ENCODE data around the gene HAPSTR1. TPM values are rescaled to one million over a fixed set of nuclear protein-coding genes. Genes with fewer than 3 reads are reported as not detected.
A peak's percentile ranks its signal among the peaks of the same experiment; 100 is the strongest.
"Not testable (repeated sequence)": the region's sequence is repeated elsewhere in the genome, so short reads cannot be mapped to it uniquely, and the experiment has no call there.

The HAPSTR1 gene
- total RNA-seq, 6 experiments from 2014 or later = 23.6 to 34.8 (median 28.3) TPM

DNA sequence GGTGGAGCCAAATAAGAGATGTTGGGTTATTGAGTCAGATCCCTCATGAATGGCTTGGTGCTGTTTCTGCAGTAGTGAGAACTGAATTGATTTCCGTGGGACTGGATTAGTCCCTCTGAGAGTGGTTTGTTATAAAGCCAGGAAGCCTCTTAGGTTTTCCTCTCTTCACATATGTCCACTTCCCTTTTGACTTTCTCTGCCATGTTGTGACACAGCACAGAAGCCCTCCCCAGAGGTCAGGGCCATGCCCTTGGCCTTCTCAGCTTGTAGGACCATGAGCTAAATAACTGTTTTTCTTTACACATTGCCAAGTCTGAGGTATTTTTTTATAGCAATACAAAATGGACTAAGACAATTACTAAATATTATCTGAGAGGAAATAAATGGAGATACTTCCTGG lies 10.3 kb upstream of the HAPSTR1 start:
- peak; percentile 17 to 50 (median 44) for ATAC-seq
- Histone ChIP-seq H3K27me3 (no peaks in the 10 kb centered on the region), H3K4me1 (no peaks in the 10 kb centered on the region), H3K27ac (peak overlapping the region in 1 of 3 donors; percentile 6), H3K4me3 (no peak overlapping the region), H3K9me3 (no peaks in the 10 kb centered on the region), H3K36me3 (no peaks in the 10 kb centered on the region)
- WGBS (ENCODE audit: insufficient coverage, low coverage, low lambda C conversion rate, missing lambda C conversion rate) = no CpG with 5 or more reads among the region's 1 CpG
- intact Hi-C loops (cut with DNase I) = no loop called here
- no peak for TF ChIP-seq CTCF (IDR thresholded peaks at IDR 0.05)
- TF ChIP-seq POLR2A (IDR thresholded peaks at IDR 0.05) = no peak
- DNase-seq = no peak

DNA sequence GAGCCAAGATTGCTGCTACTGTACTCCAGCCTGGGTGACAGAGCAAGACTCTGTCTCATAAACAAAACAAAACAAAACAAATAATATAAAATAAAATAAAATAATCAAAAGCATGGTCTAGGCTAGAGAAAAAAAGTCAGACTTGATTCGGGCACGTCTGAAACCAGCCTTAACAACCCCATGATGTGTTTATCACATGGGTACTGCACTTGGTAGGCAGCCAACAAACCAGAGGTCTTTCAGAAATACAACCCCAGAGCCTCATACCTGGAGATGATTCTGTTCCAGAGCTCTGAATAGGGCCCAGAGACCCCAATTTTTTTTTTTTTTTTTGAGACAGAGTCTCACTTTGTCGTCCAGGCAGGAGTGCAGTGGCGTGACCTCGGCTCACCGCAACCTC lies 9.6 kb upstream of the HAPSTR1 start:
- intact Hi-C loops (cut with DNase I) = no loop called here
- WGBS (ENCODE audit: insufficient coverage, low coverage, low lambda C conversion rate, missing lambda C conversion rate) = 89% methylated on average over 6 of the region's 6 CpGs
- TF ChIP-seq POLR2A (IDR thresholded peaks at IDR 0.05) (no peak), CTCF (IDR thresholded peaks at IDR 0.05) (no peak)
- ATAC-seq (no peak), DNase-seq (no peak)
- Histone ChIP-seq H3K36me3 (no peaks in the 10 kb centered on the region), H3K27ac (no peak overlapping the region), H3K9me3 (no peaks in the 10 kb centered on the region), H3K4me1 (no peaks in the 10 kb centered on the region), H3K4me3 (no peak overlapping the region), H3K27me3 (no peaks in the 10 kb centered on the region)

DNA sequence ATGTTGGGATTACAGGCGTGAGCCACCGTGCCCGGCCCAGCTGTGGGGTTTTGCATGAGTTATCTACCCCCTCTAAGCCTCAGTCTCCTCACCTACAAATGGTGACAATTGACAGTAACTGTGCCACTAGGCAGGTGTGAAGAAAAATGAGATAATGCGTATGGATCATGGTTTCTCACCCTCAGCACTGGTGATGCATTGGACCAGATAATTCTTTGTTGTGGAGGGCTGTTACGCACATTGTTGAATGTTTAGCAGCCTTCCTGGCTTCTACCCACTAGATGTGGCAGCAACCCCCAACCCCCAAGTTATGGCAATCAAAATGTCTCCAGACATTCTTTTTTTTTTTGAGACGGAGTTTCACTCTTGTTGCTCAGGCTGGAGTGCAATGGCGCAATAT lies 9.0 kb upstream of the HAPSTR1 start:
- Histone ChIP-seq H3K9me3 (no peaks in the 10 kb centered on the region), H3K4me3 (no peak overlapping the region), H3K4me1 (no peaks in the 10 kb centered on the region), H3K27ac (no peak overlapping the region), H3K27me3 (no peaks in the 10 kb centered on the region), H3K36me3 (no peaks in the 10 kb centered on the region)
- TF ChIP-seq CTCF (IDR thresholded peaks at IDR 0.05) (no peak), POLR2A (IDR thresholded peaks at IDR 0.05) (no peak)
- 80% methylated on average over 6 of the region's 7 CpGs for WGBS (ENCODE audit: insufficient coverage, low coverage, low lambda C conversion rate, missing lambda C conversion rate)
- intact Hi-C loops (cut with DNase I) = no loop called here
- no peak for ATAC-seq
- no peak for DNase-seq

- H3K36me3 ChIP-seq; H3K27ac ChIP-seq; ATAC-seq; H3K4me3 ChIP-seq; DNase-seq; H3K27me3 ChIP-seq; H3K4me1 ChIP-seq; H3K9me3 ChIP-seq; intact Hi-C loops (cut with DNase I): not testable (repeated sequence)
- 91% methylated on average over 7 of the region's 7 CpGs for WGBS (ENCODE audit: insufficient coverage, low coverage, low lambda C conversion rate, missing lambda C conversion rate)
Observed at GRCh38 chr16:9087733-9088132, 3.7 kb upstream of the HAPSTR1 start.

GRCh38 chr16:9088848-9089247 lies 2.6 kb upstream of the HAPSTR1 start:
- H3K4me3 ChIP-seq = no peak overlapping the region
- ATAC-seq = no peak
- no peak for DNase-seq
- TF ChIP-seq CTCF (IDR thresholded peaks at IDR 0.05) (no peak), POLR2A (IDR thresholded peaks at IDR 0.05) (no peak)
- no peaks in the 10 kb centered on the region for H3K27me3 ChIP-seq
- WGBS (ENCODE audit: insufficient coverage, low coverage, low lambda C conversion rate, missing lambda C conversion rate) = 83% methylated on average over 7 of the region's 10 CpGs
- H3K36me3 ChIP-seq = no peaks in the 10 kb centered on the region
- intact Hi-C loops (cut with DNase I) = no loop called here
- peaks cover 0 to 12% (median 3%) of the 10 kb centered on the region in 4 donors for H3K4me1 ChIP-seq
- no peak overlapping the region for H3K27ac ChIP-seq
- H3K9me3 ChIP-seq = no peaks in the 10 kb centered on the region

Measured in right lobe of liver (tissue), 6 donors.